ENCODE results near the gene PLCL2. TPM values are rescaled to one million over a fixed set of nuclear protein-coding genes. Genes with fewer than 3 reads are reported as not detected.
A peak's percentile ranks its signal among the peaks of the same experiment; 100 is the strongest.

The PLCL2 gene
- total RNA-seq, 1 donor from 2014 or later = 26.4 TPM

DNA sequence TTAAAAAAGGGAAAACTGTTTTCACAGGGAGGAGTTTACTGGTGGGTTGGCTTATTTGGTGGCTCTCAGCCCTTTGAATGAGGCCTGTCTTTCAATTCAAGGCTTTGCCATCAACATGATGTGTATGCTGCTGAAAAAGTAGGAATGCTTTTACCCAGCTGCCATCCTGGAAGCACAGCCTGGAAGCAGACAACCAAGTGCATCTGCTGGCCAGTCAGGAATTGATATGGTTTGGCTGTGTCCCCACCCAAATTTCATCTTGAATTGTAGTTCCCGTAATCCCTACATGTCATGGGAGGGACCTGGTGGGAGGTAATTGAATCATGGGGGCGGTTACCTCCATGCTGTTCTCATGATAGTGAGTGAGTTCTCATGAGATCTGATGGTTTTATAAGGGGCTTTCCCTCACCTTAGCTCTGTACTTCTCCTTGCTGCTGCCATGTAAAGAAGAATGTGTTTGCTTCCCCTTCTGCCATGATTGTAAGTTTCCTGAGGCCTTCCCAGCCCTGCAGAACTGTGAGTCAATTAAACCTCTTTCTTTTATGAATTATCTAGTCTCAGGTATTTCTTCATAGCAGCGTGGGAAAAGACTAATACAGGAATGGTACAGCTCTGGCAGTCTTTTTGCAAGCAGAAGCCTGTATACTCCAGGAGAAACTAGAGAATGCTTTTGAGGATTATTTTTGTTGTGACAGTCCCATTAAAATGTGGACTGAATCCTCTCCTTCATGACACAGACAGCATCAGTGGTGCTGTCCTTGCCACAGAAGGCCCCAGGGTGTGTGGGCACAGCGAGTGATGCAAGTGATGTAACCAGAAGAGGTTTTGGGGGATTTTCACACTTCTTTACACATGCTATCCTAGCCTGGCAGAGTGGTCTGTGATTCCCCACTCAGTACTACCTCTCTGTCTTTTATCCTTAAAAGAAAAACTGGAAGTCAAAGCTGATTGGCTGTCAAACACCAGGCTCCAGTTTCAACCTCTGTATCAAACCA lies 20.0 kb downstream of the PLCL2 start:
- peaks cover 91% of the 10 kb centered on the region for H3K79me2 ChIP-seq (ENCODE audit: low read depth)
- Mint-ChIP-seq H3K36me3 (no peaks in the 10 kb centered on the region), H3K9me3 (no peaks in the 10 kb centered on the region), H3K27me3 (ENCODE audit: insufficient read depth, low read depth) (no peaks in the 10 kb centered on the region), H3K4me3 (no peak overlapping the region), H3K27ac (no peak overlapping the region), H3K4me1 (peaks cover 7% of the 10 kb centered on the region)
- H3F3A ChIP-seq (ENCODE audit: low read depth) = peaks cover 9% of the 10 kb centered on the region
- peak overlapping the region; percentile 32 for H3K27ac ChIP-seq
- H2AFZ ChIP-seq (replicated peaks) = no peak overlapping the region
- no peak for DNase-seq (ENCODE audit: low spot score)
- no peaks in the 10 kb centered on the region for H4K20me1 ChIP-seq (ENCODE audit: low read depth)
- no peak overlapping the region for H3K9ac ChIP-seq
- H3K27me3 ChIP-seq = no peaks in the 10 kb centered on the region
- H3K4me1 ChIP-seq = peaks cover 53% of the 10 kb centered on the region
- no peak overlapping the region for H3K4me3 ChIP-seq
- TF ChIP-seq EZH2 (IDR thresholded peaks at IDR 0.05) (no peak), EZH2phosphoT487 (IDR thresholded peaks at IDR 0.05) (no peak)
- TF ChIP-seq, protein P1, sequence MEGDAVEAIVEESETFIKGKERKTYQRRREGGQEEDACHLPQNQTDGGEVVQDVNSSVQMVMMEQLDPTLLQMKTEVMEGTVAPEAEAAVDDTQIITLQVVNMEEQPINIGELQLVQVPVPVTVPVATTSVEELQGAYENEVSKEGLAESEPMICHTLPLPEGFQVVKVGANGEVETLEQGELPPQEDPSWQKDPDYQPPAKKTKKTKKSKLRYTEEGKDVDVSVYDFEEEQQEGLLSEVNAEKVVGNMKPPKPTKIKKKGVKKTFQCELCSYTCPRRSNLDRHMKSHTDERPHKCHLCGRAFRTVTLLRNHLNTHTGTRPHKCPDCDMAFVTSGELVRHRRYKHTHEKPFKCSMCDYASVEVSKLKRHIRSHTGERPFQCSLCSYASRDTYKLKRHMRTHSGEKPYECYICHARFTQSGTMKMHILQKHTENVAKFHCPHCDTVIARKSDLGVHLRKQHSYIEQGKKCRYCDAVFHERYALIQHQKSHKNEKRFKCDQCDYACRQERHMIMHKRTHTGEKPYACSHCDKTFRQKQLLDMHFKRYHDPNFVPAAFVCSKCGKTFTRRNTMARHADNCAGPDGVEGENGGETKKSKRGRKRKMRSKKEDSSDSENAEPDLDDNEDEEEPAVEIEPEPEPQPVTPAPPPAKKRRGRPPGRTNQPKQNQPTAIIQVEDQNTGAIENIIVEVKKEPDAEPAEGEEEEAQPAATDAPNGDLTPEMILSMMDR (IDR thresholded peaks at IDR 0.05) = no peak
- H3K9me3 ChIP-seq (ENCODE audit: low read depth) = no peaks in the 10 kb centered on the region
- no peaks in the 10 kb centered on the region for H3K36me3 ChIP-seq
- no peak overlapping the region for H3K4me2 ChIP-seq

DNA sequence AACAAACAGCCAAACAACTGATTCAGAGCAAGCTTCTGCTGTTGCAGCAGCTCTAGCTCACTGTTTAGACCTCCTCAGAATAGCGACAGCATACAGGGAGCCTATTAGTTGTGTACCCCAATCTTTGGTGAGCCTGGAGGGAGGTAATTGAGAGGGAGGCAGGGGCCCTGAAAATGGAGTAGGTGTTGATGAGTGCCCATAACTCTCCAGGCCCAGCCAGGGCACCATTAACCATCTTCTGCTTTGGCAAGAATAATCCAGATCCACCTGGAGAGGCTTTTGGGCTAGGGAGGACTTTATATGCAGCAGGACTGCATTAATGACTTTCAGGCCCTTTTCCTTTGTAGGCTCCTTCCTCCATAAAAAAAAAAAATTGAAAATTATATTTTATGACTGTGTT lies 20.9 kb downstream of the PLCL2 start:
- Mint-ChIP-seq H3K9me3 (no peaks in the 10 kb centered on the region), H3K4me1 (peaks cover 7% of the 10 kb centered on the region), H3K4me3 (no peak overlapping the region), H3K27me3 (ENCODE audit: insufficient read depth, low read depth) (no peaks in the 10 kb centered on the region), H3K27ac (no peak overlapping the region), H3K36me3 (no peaks in the 10 kb centered on the region)
- Histone ChIP-seq H3K4me1 (peaks cover 59% of the 10 kb centered on the region), H4K20me1 (ENCODE audit: low read depth) (no peaks in the 10 kb centered on the region), H2AFZ (replicated peaks) (no peak overlapping the region), H3F3A (ENCODE audit: low read depth) (peaks cover 16% of the 10 kb centered on the region), H3K27ac (no peak overlapping the region), H3K4me3 (no peak overlapping the region), H3K9me3 (ENCODE audit: low read depth) (no peaks in the 10 kb centered on the region), H3K4me2 (no peak overlapping the region), H3K79me2 (ENCODE audit: low read depth) (peaks cover 89% of the 10 kb centered on the region), H3K9ac (no peak overlapping the region), H3K27me3 (no peaks in the 10 kb centered on the region), H3K36me3 (no peaks in the 10 kb centered on the region)
- no peak for DNase-seq (ENCODE audit: low spot score)
- TF ChIP-seq EZH2 (IDR thresholded peaks at IDR 0.05) = no peak
- no peak for TF ChIP-seq EZH2phosphoT487 (IDR thresholded peaks at IDR 0.05)
- TF ChIP-seq, protein P1 (IDR thresholded peaks at IDR 0.05) = no peak

DNA sequence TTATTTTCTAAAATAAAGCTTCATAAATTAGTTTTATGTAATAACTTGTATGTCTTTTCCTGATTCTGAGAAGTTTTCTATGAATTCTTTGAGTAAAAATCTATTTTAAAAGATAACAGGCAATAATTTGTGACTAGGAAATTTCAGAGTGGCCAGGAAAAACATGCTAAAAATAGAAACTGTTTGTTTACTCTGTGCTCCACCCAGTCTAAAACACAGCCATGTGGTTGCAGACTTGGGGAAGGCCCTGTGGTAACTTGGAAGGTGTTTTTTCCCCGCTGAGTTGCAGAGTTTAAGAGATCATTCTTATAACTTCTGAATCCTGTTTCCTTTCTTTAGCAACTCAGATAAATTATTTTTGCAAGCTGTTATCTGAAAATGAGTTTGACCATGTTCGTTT lies 21.9 kb downstream of the PLCL2 start:
- Mint-ChIP-seq H3K4me3 (no peak overlapping the region), H3K27ac (no peak overlapping the region), H3K27me3 (ENCODE audit: insufficient read depth, low read depth) (no peaks in the 10 kb centered on the region), H3K9me3 (no peaks in the 10 kb centered on the region), H3K36me3 (no peaks in the 10 kb centered on the region), H3K4me1 (peaks cover 7% of the 10 kb centered on the region)
- Histone ChIP-seq H3K27ac (no peak overlapping the region), H2AFZ (replicated peaks) (no peak overlapping the region), H3K36me3 (no peaks in the 10 kb centered on the region), H3K79me2 (ENCODE audit: low read depth) (peaks cover 87% of the 10 kb centered on the region), H3F3A (ENCODE audit: low read depth) (peaks cover 16% of the 10 kb centered on the region), H3K4me3 (no peak overlapping the region), H3K4me1 (peaks cover 54% of the 10 kb centered on the region), H3K27me3 (no peaks in the 10 kb centered on the region), H3K9me3 (ENCODE audit: low read depth) (no peaks in the 10 kb centered on the region), H3K4me2 (no peak overlapping the region), H3K9ac (no peak overlapping the region), H4K20me1 (ENCODE audit: low read depth) (no peaks in the 10 kb centered on the region)
- TF ChIP-seq EZH2 (IDR thresholded peaks at IDR 0.05) = no peak
- TF ChIP-seq, protein P1 (IDR thresholded peaks at IDR 0.05) = no peak
- TF ChIP-seq EZH2phosphoT487 (IDR thresholded peaks at IDR 0.05) = no peak
- no peak for DNase-seq (ENCODE audit: low spot score)
